Sigmoid colon (tissue), 7 donors: ENCODE results near the gene OR1J2. TPM values are rescaled to one million over a fixed set of nuclear protein-coding genes. Genes with fewer than 3 reads are reported as not detected.

Experiments used
- DNase-seq: peaks from one replicate; pipeline ENCODE4 v3.0.0-alpha.2; 2019
- H3K27ac ChIP-seq, 4 donors: fragments of 200-600 bp; sonication (generic); one replicate each; pipeline ENCODE4 v1.5.1; 2016 to 2019; ENCODE audit warnings: mild to moderate bottlenecking in 1 of 4
- H3K27me3 ChIP-seq, 3 donors: fragments of 200-600 bp; sonication (generic); one replicate each; pipeline ENCODE4 v1.5.1; 2019; ENCODE audit warnings: mild to moderate bottlenecking in 1 of 3
- H3K36me3 ChIP-seq, 4 donors: fragments of 200-600 bp; sonication (generic); one replicate each; pipeline ENCODE4 v1.5.1; 2016 to 2019
- H3K4me1 ChIP-seq, 4 donors: fragments of 200-600 bp; sonication (generic); one replicate each; pipeline ENCODE4 v1.5.1; 2017 to 2019
- H3K4me3 ChIP-seq, 4 donors: fragments of 200-600 bp; sonication (generic); one replicate each; pipeline ENCODE4 v1.5.1; 2017 to 2019; ENCODE audit warnings: mild to moderate bottlenecking in 2 of 4, moderate library complexity in 1 of 4
- H3K9me3 ChIP-seq, 4 donors: fragments of 200-600 bp in 3 of 4; sonication (generic) in 3 of 4; one replicate each; pipeline versions ENCODE4 v1.5.1 to v1.6.1; 2013 to 2019
- EP300 ChIP-seq, 4 donors: sonication (generic); formaldehyde crosslinking; IDR thresholded peaks; one replicate each; pipeline ENCODE4 v1.6.1; 2017; ENCODE audit warnings: antibody characterized with exemption in 4 of 4
- POLR2A ChIP-seq, 2 donors: fragments of 450-650 bp; IDR thresholded peaks; one replicate each; pipeline ENCODE4 v1.6.1; 2016; ENCODE audit warnings: antibody characterized with exemption in 2 of 2, mild to moderate bottlenecking in 2 of 2, moderate library complexity in 2 of 2
- POLR2AphosphoS5 ChIP-seq, 4 donors: sonication (generic); formaldehyde crosslinking; IDR thresholded peaks; one replicate each; pipeline ENCODE4 v1.6.1; 2017; ENCODE audit warnings: antibody characterized with exemption in 4 of 4
- WGBS, 2 donors: extraction: QIAGEN DNeasy Blood & Tissue Kit; methylation state at CpG; one replicate each; pipeline ENCODE4 v1.1.7; 2013; 5-methylcytosine and 5-hydroxymethylcytosine counted together
- intact Hi-C: fragments of 100-400 bp; cut with DNase I; formaldehyde crosslinking; loops from one replicate; pipeline ENCODE4 v1.15.1; 2023
- polyA plus RNA-seq, 3 donors: library from polyadenylated mRNA; stranded (reverse); fragments of 200-250 nt; gene quantifications; one replicate each; pipeline ENCODE4 v1.2.3, GENCODE V29; 2013
- total RNA-seq, 4 donors: library from RNA; depleted of rRNA; stranded (reverse); fragments of >200 nt; gene quantifications; one replicate each; pipeline ENCODE4 v1.1.0, GENCODE V29; 2016
- TF ChIP-seq, protein P1 (sequence below), 4 experiments: fragments of 450-650 bp in 3 of 4; fragments of 200-600 bp in 1 of 4; IDR thresholded peaks; one replicate each; pipeline ENCODE4 v1.5.1; 2016 to 2019; ENCODE audit warnings: antibody characterized with exemption in 4 of 4, mild to moderate bottlenecking in 3 of 4, moderate library complexity in 2 of 4
- donor health status: healthy with polysubstance abuse.
- donor health status: Bipolar disorder and iron deficiency.
- donor health status: healthy.

OR1J2 gene
- total and polyA plus RNA-seq, 7 donors = 0.68 TPM; not detected in 6

DNA sequence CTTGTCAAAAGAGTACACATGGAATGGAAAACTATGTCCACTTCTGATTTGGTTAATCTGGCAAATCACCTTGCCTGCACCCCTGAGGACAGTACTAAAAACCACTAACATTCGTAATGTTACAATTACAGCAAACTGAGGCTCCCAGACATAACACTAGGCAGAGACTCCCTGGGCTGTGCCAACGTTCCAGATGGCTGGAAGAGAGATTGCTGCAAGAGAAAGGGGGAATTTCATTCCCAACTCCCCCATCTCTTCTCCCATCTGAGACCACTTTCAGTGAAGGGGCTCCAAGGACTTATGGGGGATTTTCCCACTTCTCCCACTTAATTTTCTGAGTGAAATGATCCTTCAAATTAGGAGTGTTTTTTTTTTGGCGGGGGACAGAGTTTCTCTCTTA is 44.1 kb upstream of the OR1J2 start:
- intact Hi-C loops = loop anchor here (5.0 kb wide), 1 partner anchor 881 kb away; no protein-coding TSS in a partner anchor
- no peaks in the 10 kb centered on the region for H3K9me3 ChIP-seq
- no peak for DNase-seq
- TF ChIP-seq EP300 (IDR thresholded peaks at IDR 0.05) (no peak), POLR2A (IDR thresholded peaks at IDR 0.05) (no peak), POLR2AphosphoS5 (IDR thresholded peaks at IDR 0.05) (no peak)
- TF ChIP-seq, protein P1, sequence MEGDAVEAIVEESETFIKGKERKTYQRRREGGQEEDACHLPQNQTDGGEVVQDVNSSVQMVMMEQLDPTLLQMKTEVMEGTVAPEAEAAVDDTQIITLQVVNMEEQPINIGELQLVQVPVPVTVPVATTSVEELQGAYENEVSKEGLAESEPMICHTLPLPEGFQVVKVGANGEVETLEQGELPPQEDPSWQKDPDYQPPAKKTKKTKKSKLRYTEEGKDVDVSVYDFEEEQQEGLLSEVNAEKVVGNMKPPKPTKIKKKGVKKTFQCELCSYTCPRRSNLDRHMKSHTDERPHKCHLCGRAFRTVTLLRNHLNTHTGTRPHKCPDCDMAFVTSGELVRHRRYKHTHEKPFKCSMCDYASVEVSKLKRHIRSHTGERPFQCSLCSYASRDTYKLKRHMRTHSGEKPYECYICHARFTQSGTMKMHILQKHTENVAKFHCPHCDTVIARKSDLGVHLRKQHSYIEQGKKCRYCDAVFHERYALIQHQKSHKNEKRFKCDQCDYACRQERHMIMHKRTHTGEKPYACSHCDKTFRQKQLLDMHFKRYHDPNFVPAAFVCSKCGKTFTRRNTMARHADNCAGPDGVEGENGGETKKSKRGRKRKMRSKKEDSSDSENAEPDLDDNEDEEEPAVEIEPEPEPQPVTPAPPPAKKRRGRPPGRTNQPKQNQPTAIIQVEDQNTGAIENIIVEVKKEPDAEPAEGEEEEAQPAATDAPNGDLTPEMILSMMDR (IDR thresholded peaks at IDR 0.05) = no peak
- no peaks in the 10 kb centered on the region for H3K27me3 ChIP-seq
- H3K4me1 ChIP-seq = peaks cover 0 to 16% (median 14%) of the 10 kb centered on the region in 4 donors
- H3K36me3 ChIP-seq = no peaks in the 10 kb centered on the region
- H3K27ac ChIP-seq = no peak overlapping the region
- no peak overlapping the region for H3K4me3 ChIP-seq
- WGBS, 2 donors = 75 to 76% methylated on average over 3 of the region's 3 CpGs

- TF ChIP-seq EP300 (IDR thresholded peaks at IDR 0.05) (no peak), POLR2A (IDR thresholded peaks at IDR 0.05) (no peak), POLR2AphosphoS5 (IDR thresholded peaks at IDR 0.05) (no peak)
- TF ChIP-seq, protein P1 (IDR thresholded peaks at IDR 0.05) = no peak
- intact Hi-C loops = loop anchor here (5.0 kb wide), 1 partner anchor 879 kb away; no protein-coding TSS in a partner anchor
- WGBS, 2 donors = 54 to 63% methylated on average over 4 of the region's 4 CpGs
- no peak for DNase-seq
- H3K27ac ChIP-seq = no peak overlapping the region
- no peak overlapping the region for H3K4me3 ChIP-seq
- no peaks in the 10 kb centered on the region for H3K9me3 ChIP-seq
- no peaks in the 10 kb centered on the region for H3K36me3 ChIP-seq
- H3K4me1 ChIP-seq = peaks cover 0 to 25% (median 14%) of the 10 kb centered on the region in 4 donors
- no peaks in the 10 kb centered on the region for H3K27me3 ChIP-seq
Measured at GRCh38 chr9:122468735-122469134, 41.9 kb upstream of the OR1J2 start.

- WGBS, 2 donors = 74 to 82% methylated on average over 3 of the region's 3 CpGs
- Histone ChIP-seq H3K27me3 (no peaks in the 10 kb centered on the region), H3K4me3 (no peak overlapping the region), H3K4me1 (peaks cover 0 to 10% (median 0%) of the 10 kb centered on the region in 4 donors), H3K36me3 (no peaks in the 10 kb centered on the region), H3K9me3 (no peaks in the 10 kb centered on the region), H3K27ac (no peak overlapping the region)
- no peak for TF ChIP-seq EP300 (IDR thresholded peaks at IDR 0.05)
- no peak for TF ChIP-seq POLR2AphosphoS5 (IDR thresholded peaks at IDR 0.05)
- no peak for TF ChIP-seq POLR2A (IDR thresholded peaks at IDR 0.05)
- TF ChIP-seq, protein P1 (IDR thresholded peaks at IDR 0.05) = no peak
- intact Hi-C loops = no loop called here
- no peak for DNase-seq
Measured at GRCh38 chr9:122474561-122474960, 36.0 kb upstream of the OR1J2 start.

GRCh38 chr9:122475717-122476116 is 34.9 kb upstream of the OR1J2 start:
- intact Hi-C loops = no loop called here

More at GRCh38 chr9:122475717-122476116, 34.9 kb upstream of the OR1J2 start:
- DNase-seq = no peak
- peaks cover 0 to 10% (median 0%) of the 10 kb centered on the region in 4 donors for H3K4me1 ChIP-seq
- no peaks in the 10 kb centered on the region for H3K9me3 ChIP-seq
- TF ChIP-seq, protein P1 (IDR thresholded peaks at IDR 0.05) = no peak
- TF ChIP-seq POLR2A (IDR thresholded peaks at IDR 0.05) (no peak), POLR2AphosphoS5 (IDR thresholded peaks at IDR 0.05) (no peak), EP300 (IDR thresholded peaks at IDR 0.05) (no peak)
- H3K27ac ChIP-seq = no peak overlapping the region
- no peak overlapping the region for H3K4me3 ChIP-seq
- H3K36me3 ChIP-seq = no peaks in the 10 kb centered on the region
- no peaks in the 10 kb centered on the region for H3K27me3 ChIP-seq
- WGBS, 2 donors = 51 to 70% methylated on average over 2 of the region's 2 CpGs
